Heart left ventricle (tissue), 13 donors: ENCODE results near the gene AFF3.

Experiments
- POLR2A ChIP-seq, 2 donors: fragments of 450-650 bp; IDR thresholded peaks; one replicate each; pipeline ENCODE4 v1.6.1; 2017; ENCODE audit warnings: antibody characterized with exemption in 2 of 2, mild to moderate bottlenecking in 2 of 2, moderate library complexity in 2 of 2
- TF ChIP-seq, protein P1 (sequence below), 12 donors: fragments of 200-600 bp; sonication (generic) in 4 of 12; IDR thresholded peaks; one replicate each; pipeline versions ENCODE4 v1.5.0 to v1.8.0; 2018 to 2022; ENCODE audit warnings: antibody characterized with exemption in 12 of 12, mild to moderate bottlenecking in 5 of 12
- donor health status: ischemic (EF 13 %, LVEDD 7.1; RV severe dilation, severe dysfunction).
- donor health status: DM: no; HTN: yes; CAD: no.
- donor health status: DM: no; HTN: no; CAD: no.
- donor health status: ischemic (EF 25% LVEDD 6.9; RV normal size, moderate dysfunction).
- donor health status: ischemic (EF 25% LVEDD 5.7; RV mildly dilated, moderate dysfunction).
- donor health status: ischemic (EF 35%, LVEDD 5.7; RV mildly dilated, moderate dysfunction).
- donor health status: nonischemic (EF 11% LVEDD 7.7; RV severe dilation, severe dysfunction).
- donor health status: DM: yes; HTN: yes; CAD: no.
- donor health status: PGD.
- donor health status: ischemic (EF 29% LVEDD 5.4; RV normal size, mild dysfunction).
- donor health status: nonischemic (EF 23%, LVEDD 6.1; RV moderate dilation, normal function).

DNA sequence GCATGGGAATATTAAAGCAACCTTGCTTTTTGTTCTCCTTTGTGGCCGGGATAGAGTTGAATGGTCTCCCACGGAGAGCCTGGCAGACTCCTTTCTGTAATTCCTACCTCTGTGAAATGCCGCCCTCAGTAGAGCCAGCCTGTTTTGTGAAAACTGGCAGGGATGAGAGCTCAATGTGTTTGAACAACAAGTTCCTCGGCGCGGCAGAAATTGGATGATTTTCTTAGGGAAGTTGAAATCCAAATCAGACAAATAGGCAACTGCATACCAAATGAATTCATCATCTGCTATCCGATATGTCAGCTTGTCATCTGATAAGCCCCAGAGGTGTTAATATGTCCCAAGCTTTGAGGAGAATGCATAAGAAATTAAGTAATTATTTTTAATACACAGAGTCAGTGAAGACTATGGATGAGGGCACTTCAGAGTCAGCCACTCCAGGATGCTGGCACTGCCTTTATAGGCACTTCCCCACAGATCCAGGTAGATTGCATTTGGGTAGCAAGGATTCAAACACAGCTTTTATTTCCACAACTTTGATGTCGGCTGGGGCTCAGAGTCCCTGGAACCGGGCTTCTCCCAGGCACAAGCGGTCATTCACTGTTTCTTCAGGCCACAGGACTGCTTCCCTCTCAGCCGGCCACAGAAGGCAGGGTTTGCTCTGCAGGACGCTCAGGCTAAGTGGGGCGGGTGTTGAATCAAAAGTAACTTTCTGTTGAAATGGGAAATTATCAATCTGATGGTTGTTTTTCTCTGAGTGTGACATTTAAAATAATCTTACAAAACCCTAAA, 569.8 kb downstream of the AFF3 start:
- TF ChIP-seq POLR2A (IDR thresholded peaks at IDR 0.05): no peak
- TF ChIP-seq, protein P1, sequence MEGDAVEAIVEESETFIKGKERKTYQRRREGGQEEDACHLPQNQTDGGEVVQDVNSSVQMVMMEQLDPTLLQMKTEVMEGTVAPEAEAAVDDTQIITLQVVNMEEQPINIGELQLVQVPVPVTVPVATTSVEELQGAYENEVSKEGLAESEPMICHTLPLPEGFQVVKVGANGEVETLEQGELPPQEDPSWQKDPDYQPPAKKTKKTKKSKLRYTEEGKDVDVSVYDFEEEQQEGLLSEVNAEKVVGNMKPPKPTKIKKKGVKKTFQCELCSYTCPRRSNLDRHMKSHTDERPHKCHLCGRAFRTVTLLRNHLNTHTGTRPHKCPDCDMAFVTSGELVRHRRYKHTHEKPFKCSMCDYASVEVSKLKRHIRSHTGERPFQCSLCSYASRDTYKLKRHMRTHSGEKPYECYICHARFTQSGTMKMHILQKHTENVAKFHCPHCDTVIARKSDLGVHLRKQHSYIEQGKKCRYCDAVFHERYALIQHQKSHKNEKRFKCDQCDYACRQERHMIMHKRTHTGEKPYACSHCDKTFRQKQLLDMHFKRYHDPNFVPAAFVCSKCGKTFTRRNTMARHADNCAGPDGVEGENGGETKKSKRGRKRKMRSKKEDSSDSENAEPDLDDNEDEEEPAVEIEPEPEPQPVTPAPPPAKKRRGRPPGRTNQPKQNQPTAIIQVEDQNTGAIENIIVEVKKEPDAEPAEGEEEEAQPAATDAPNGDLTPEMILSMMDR (IDR thresholded peaks at IDR 0.05): no peak
